WTC11 (cell line): ENCODE results near the gene CCSER2.

Source experiments
- NFE2L1 ChIP-seq: sonication (generic); formaldehyde crosslinking; IDR thresholded peaks from 2 replicates; pipeline ENCODE4 v1.8.1; 2023; ENCODE audit warnings: missing genetic modification reagents
- SP1 ChIP-seq: sonication (generic); formaldehyde crosslinking; conservative IDR thresholded peaks from 2 replicates; pipeline ENCODE4 v1.8.1; 2022; ENCODE audit warnings: missing genetic modification reagents
- TF ChIP-seq, protein P1 (sequence below): fragments of 200-600 bp; IDR thresholded peaks from 2 replicates; pipeline ENCODE4 v1.8.0; 2022; ENCODE audit warnings: antibody characterized with exemption

DNA sequence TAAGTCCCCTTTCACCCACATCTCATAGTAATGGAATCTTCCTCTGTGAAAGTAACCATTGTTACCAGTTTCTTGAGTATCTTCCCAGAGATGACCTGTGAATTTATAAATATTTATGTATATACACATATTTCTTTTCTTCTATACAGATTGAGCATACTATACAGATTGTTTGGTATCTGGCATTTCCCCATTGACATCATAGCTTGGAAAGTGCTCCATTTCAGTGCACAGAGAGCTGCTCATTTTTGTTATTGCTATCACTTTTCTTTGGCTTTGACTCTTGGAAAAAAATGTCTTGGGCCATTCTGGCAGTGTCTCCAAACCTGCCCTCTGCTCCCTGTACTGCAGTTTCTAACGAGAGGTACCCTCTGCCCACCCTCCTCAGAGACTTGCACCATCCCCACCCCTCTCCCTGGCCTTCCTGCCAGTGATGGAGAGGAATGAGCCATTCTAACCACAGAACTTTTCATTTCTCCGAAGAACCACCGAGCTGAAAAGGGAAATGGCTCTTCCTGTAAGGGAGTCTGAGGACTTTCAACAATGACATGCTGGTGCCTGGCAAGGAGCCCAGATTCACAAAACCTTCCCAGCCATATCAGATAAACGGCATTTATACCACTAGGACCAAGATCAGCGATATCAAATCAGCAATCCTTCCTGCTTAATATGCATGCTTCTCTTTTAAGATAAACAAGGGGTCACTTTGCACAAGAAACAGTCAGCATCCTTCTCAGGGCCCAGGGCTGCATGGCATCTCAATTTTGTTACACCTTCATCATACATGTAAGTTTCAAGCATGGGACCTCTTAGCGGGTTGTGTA is 19.7 kb upstream of the CCSER2 start:
- TF ChIP-seq NFE2L1 (CRISPR knock-in tag) (no peak), SP1 (no peak)
- TF ChIP-seq, protein P1, sequence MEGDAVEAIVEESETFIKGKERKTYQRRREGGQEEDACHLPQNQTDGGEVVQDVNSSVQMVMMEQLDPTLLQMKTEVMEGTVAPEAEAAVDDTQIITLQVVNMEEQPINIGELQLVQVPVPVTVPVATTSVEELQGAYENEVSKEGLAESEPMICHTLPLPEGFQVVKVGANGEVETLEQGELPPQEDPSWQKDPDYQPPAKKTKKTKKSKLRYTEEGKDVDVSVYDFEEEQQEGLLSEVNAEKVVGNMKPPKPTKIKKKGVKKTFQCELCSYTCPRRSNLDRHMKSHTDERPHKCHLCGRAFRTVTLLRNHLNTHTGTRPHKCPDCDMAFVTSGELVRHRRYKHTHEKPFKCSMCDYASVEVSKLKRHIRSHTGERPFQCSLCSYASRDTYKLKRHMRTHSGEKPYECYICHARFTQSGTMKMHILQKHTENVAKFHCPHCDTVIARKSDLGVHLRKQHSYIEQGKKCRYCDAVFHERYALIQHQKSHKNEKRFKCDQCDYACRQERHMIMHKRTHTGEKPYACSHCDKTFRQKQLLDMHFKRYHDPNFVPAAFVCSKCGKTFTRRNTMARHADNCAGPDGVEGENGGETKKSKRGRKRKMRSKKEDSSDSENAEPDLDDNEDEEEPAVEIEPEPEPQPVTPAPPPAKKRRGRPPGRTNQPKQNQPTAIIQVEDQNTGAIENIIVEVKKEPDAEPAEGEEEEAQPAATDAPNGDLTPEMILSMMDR, result no peak
